ENCODE measurements around the gene FAR1. TPM values are rescaled to one million over a fixed set of nuclear protein-coding genes. Genes with fewer than 3 reads are reported as not detected.

The FAR1 gene
- total RNA-seq, 2 donors from 2014 or later = 111 to 120 TPM

DNA sequence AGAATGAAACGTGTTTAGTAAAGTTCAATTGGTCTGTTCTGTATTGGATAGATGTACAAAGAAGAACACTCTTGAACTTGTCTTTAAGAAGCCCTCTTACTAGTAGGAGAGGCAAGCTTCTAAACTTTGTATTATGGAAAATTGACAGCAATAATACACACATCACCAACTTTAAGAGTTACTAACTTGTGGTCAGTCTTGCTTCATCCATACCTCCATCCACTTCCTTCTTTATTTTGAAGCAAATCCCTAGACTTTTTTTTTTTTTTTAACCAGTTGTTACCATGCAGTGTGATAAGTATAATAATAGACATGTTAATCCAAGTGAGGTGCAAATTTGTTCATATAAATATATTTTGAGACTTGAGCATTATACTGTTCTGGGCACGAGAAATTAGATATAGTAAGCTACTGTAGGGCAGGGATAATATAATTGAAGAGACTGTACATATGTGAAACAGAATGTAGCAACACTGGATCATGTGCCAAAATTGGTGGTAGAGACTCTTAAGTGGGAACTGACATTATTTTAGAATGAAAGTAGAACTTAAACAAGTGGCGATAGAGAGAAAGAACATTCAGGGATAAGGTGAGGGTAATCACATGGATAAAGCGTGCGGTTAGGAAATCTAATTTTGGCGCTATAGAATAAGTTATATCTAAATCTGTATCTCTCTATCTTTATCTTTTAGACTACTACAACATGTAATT, 6.5 kb downstream of the FAR1 start:
- H3K27me3 ChIP-seq = no peaks in the 10 kb centered on the region
- DNase-seq = no peak
- no peak overlapping the region for H3K4me3 ChIP-seq
- no peak for TF ChIP-seq CTCF (IDR thresholded peaks at IDR 0.05)
- intact Hi-C loops (cut with DNase I) = no loop called here
- H3K4me1 ChIP-seq = peaks cover 8% of the 10 kb centered on the region
- no peak overlapping the region for H3K9ac ChIP-seq (ENCODE audit: low read depth in 2 of 2, low read length in 2 of 2)
- no peak overlapping the region for H3K27ac ChIP-seq
- no peaks in the 10 kb centered on the region for H3K36me3 ChIP-seq
- H3K9me3 ChIP-seq = no peaks in the 10 kb centered on the region

GRCh38 chr11:13676576-13676975, 8.1 kb downstream of the FAR1 start:
- no peak overlapping the region for H3K9ac ChIP-seq (ENCODE audit: low read depth in 2 of 2, low read length in 2 of 2)
- H3K4me3 ChIP-seq = no peak overlapping the region
- H3K36me3 ChIP-seq = no peaks in the 10 kb centered on the region
- peaks cover 12% of the 10 kb centered on the region for H3K4me1 ChIP-seq
- intact Hi-C loops (cut with DNase I) = no loop called here
- H3K27me3 ChIP-seq = no peaks in the 10 kb centered on the region
- H3K9me3 ChIP-seq = no peaks in the 10 kb centered on the region
- DNase-seq = no peak
- no peak overlapping the region for H3K27ac ChIP-seq
- no peak for TF ChIP-seq CTCF (IDR thresholded peaks at IDR 0.05)

DNA sequence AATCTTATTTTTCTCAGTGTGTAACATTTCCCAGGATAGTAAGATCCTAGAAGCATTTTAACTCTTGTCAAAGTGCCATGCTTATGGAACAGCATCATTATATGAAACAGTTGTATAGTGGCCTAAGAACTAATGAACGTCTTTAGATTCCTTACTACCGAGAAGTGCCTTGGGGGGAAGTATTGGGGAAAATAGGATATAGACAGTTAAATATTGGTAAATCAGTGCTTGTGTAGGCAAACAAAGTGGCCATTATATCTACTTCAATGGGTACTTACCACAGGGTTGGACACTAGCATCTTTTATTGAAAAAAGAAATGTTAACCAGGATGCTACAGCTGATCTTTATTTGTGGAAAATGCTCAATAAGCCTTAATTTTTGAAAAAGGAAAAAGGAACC, 11.3 kb downstream of the FAR1 start:
- intact Hi-C loops (cut with DNase I) = no loop called here
- Histone ChIP-seq H3K9me3 (no peaks in the 10 kb centered on the region), H3K36me3 (no peaks in the 10 kb centered on the region), H3K27me3 (no peaks in the 10 kb centered on the region), H3K4me3 (no peak overlapping the region), H3K4me1 (peaks cover 11% of the 10 kb centered on the region), H3K27ac (no peak overlapping the region), H3K9ac (ENCODE audit: low read depth in 2 of 2, low read length in 2 of 2) (no peak overlapping the region)
- DNase-seq = no peak
- no peak for TF ChIP-seq CTCF (IDR thresholded peaks at IDR 0.05)

GRCh38 chr11:13680501-13681264, 12.2 kb downstream of the FAR1 start:
- no peak for TF ChIP-seq CTCF (IDR thresholded peaks at IDR 0.05)
- DNase-seq = no peak
- no peaks in the 10 kb centered on the region for H3K9me3 ChIP-seq
- no peaks in the 10 kb centered on the region for H3K27me3 ChIP-seq
- intact Hi-C loops (cut with DNase I) = no loop called here
- H3K9ac ChIP-seq (ENCODE audit: low read depth in 2 of 2, low read length in 2 of 2) = no peak overlapping the region
- peaks cover 11% of the 10 kb centered on the region for H3K4me1 ChIP-seq
- no peak overlapping the region for H3K4me3 ChIP-seq
- no peaks in the 10 kb centered on the region for H3K36me3 ChIP-seq
- peak overlapping the region; percentile 36 for H3K27ac ChIP-seq

GRCh38 chr11:13681446-13681845, 13.0 kb downstream of the FAR1 start:
- H3K27ac ChIP-seq = peak overlapping the region; percentile 36
- no peaks in the 10 kb centered on the region for H3K9me3 ChIP-seq
- no peak overlapping the region for H3K9ac ChIP-seq (ENCODE audit: low read depth in 2 of 2, low read length in 2 of 2)
- no peak for DNase-seq
- TF ChIP-seq CTCF (IDR thresholded peaks at IDR 0.05) = no peak
- no peaks in the 10 kb centered on the region for H3K27me3 ChIP-seq
- no peaks in the 10 kb centered on the region for H3K36me3 ChIP-seq
- H3K4me1 ChIP-seq = peaks cover 11% of the 10 kb centered on the region
- H3K4me3 ChIP-seq = no peak overlapping the region
- intact Hi-C loops (cut with DNase I) = no loop called here
